DMS 273 (cell line): ENCODE data around the gene BCL10.

Experiments used
- DNase-seq: peaks from one replicate; lab custom pipeline; 2025; ENCODE audit not compliant: unreplicated experiment; lab: John Stamatoyannopoulos, UW

The BCL10 gene

DNA sequence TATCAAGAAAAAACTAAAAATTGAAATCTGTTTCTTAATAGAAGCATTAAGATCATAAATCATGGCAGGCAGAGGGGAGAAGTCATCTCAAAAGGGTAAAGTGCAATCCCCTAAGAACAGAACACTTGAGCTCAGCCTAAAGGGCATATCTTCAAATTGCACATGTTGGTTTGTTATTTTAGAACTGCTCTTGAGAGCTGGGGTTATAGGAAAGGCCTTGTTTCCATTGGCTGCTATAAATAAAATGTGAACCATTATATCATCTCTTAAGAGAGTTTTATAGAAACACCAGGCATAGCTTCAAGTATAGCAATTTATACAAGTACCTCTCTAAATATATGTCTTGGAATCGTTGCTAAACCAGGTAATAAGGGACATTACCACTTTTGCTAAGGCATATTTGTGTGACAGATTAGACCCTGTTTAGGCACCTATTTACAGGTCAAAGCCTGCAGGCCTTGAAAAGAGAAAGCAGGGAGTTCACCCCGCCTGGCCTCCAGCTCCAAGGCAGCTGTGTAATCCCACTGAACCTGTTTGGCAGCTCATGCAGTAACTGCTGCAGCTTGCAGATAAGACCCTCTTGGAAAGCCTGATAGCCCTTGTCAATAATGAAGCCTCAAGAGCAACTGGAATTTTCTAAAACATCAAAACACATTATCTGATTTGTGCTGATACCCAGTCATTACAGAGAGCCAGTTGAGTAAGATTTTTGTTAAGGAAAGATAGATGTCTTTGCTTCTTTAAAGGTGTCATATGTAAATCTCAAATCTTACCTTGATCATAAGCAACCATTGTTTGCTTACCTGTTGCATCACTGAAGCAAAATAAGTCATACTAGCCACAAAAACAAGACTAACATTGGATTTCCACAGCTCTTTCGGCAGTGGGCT is 51.5 kb downstream of the BCL10 start:
- no peak for DNase-seq

DNA sequence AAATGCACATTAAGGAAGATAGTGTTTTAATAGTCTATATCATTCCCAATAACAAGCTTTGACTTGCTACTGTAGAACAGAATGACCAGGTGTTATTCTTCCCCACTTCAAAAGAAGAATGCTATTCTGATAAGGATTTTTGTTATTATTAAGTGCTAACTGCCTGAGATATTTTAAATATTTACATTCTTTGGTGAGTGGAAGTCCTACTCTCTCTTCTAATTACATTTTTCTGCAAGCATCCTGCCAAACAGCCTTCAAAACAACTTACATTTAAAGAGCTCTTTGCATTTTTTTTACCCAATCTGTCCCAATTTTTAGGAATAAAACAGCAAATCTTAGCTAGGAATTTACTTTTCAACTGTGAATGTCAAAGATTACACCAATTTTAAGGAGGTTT is 52.1 kb downstream of the BCL10 start:
- no peak for DNase-seq

GRCh38 chr1:85223334-85223733 is 53.1 kb downstream of the BCL10 start:
- no peak for DNase-seq

DNA sequence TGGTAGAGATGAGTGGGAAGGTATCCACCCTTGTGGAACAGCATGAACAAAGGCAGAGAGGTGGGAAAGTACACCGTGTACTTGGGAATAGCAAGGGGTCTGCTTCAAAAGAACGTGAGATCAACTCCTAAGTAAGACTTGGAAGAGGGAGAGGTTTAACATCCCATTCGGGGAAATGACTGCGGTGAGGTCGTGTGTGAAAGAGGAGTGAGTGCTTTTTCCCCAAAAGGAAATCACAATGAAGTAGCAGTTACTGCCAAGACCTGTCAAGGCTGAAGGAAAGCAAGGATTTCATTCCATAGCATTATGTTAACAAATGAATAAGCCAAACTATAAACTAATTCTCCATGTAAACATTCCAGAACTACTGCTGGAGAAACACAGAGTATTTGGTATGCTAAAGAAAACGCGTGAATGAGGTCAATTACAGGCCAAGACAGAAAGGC is 55.7 kb downstream of the BCL10 start:
- DNase-seq, result no peak

DNA sequence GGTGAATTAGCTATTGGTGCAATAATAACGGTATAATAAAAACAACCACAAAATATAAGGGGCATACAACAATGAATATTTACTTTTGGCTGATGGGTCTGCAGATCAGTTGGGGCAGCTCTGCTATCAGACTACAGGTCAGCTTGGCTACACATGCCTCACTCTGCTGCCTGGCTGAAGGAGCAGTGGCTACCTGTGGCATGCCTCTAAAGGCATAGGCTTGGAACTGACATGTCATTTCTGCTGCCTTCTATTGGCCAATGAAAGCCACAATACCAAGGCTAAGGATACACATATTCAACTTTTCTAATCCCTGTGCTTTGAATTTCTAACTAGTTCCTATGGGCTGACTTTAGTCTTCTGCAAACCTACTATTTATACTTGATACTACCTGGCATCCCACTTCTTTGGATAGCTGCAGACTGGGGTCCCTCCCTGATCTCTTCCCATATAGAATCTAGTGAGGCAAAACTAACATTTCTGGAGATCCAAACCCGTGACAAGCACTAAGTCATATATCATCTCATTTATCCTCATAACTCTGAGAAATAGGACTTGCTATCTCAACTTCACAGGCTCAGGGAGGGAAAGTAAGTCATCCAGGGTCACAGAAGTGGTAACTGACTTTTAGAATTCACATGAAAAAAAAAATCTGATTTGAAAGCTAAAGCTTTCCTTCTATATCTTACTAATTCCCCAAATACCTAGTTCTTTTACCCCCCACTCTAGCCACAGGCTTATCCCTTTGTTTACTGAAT is 56.4 kb downstream of the BCL10 start:
- DNase-seq, result no peak

GRCh38 chr1:85216697-85217096 is 59.7 kb downstream of the BCL10 start:
- DNase-seq, result no peak
